ENCODE data around the gene LILRA6.

Gene LILRA6

GRCh38 chr19:54207983-54208783 lies 34.4 kb downstream of the LILRA6 start:
- TF ChIP-seq CTCF (IDR thresholded peaks at IDR 0.05), result no peak

GRCh38 chr19:54207676-54207982 lies 35.0 kb downstream of the LILRA6 start:
- TF ChIP-seq CTCF (IDR thresholded peaks at IDR 0.05), result no peak

- TF ChIP-seq CTCF (IDR thresholded peaks at IDR 0.05), result no peak
These were observed 35.8 kb downstream of the LILRA6 start for GRCh38 chr19:54206831-54207177.

- TF ChIP-seq CTCF (IDR thresholded peaks at IDR 0.05), result no peak
These were observed 36.4 kb downstream of the LILRA6 start for GRCh38 chr19:54206030-54206830.

- no peak for TF ChIP-seq CTCF (IDR thresholded peaks at IDR 0.05)
These were observed 37.7 kb downstream of the LILRA6 start for GRCh38 chr19:54204767-54205468.

GRCh38 chr19:54203151-54203611 lies 39.4 kb downstream of the LILRA6 start:
- TF ChIP-seq CTCF (IDR thresholded peaks at IDR 0.05), result no peak

- no peak for TF ChIP-seq CTCF (IDR thresholded peaks at IDR 0.05)
These were observed 40.6 kb downstream of the LILRA6 start for GRCh38 chr19:54201980-54202379.
